GM23248 (cell line): Measurements from ENCODE around the gene ESPN. TPM values are rescaled to one million over a fixed set of nuclear protein-coding genes. Genes with fewer than 3 reads are reported as not detected.
"Not testable (repeated sequence)": the region's sequence is repeated elsewhere in the genome, so short reads cannot be mapped to it uniquely, and the experiment has no call there.

ENCODE experiments used
- DNase-seq: peaks from one replicate; pipeline ENCODE4 v3.0.0-alpha.2; 2015
- H2AFZ ChIP-seq: fragments of 200-600 bp; sonication (generic); 2 replicates; pipeline ENCODE4 v1.6.1; 2016; ENCODE audit warnings: antibody characterized with exemption
- H3F3A ChIP-seq: fragments of 200-600 bp; sonication (generic); 2 replicates; pipeline ENCODE4 v1.6.1; 2016; ENCODE audit warnings: mild to moderate bottlenecking, antibody characterized with exemption, mixed run types; ENCODE audit not compliant: insufficient read depth
- H3K27ac ChIP-seq: fragments of 200-600 bp; sonication (generic); 2 replicates; pipeline ENCODE4 v1.5.1; 2016; ENCODE audit warnings: mild to moderate bottlenecking
- H3K27me3 ChIP-seq: fragments of 200-600 bp; sonication (generic); replicated peaks from 2 replicates; pipeline ENCODE4 v1.6.1; 2016; ENCODE audit warnings: mild to moderate bottlenecking; ENCODE audit not compliant: insufficient read depth
- H3K36me3 ChIP-seq: fragments of 200-600 bp; sonication (generic); 2 replicates; pipeline ENCODE4 v1.6.1; 2016; ENCODE audit warnings: low read depth, mild to moderate bottlenecking
- H3K4me1 ChIP-seq: fragments of 200-600 bp; sonication (generic); 2 replicates; pipeline ENCODE4 v1.6.1; 2016; ENCODE audit warnings: mild to moderate bottlenecking; ENCODE audit not compliant: insufficient read depth
- H3K4me2 ChIP-seq: fragments of 200-600 bp; sonication (generic); one replicate; pipeline ENCODE4 v1.6.1; 2016; ENCODE audit warnings: mild to moderate bottlenecking; ENCODE audit not compliant: unreplicated experiment
- H3K4me3 ChIP-seq: fragments of 200-600 bp; sonication (generic); 2 replicates; pipeline ENCODE4 v1.5.1; 2016; ENCODE audit warnings: mild to moderate bottlenecking
- H3K79me2 ChIP-seq: fragments of 200-600 bp; sonication (generic); 2 replicates; pipeline ENCODE4 v1.6.1; 2016; ENCODE audit warnings: mild to moderate bottlenecking; ENCODE audit not compliant: insufficient read depth
- H3K9ac ChIP-seq: fragments of 200-600 bp; sonication (generic); 2 replicates; pipeline ENCODE4 v1.6.1; 2016; ENCODE audit warnings: mild to moderate bottlenecking
- H3K9me2 ChIP-seq: fragments of 200-600 bp; sonication (generic); 2 replicates; pipeline ENCODE4 v1.6.1; 2016; ENCODE audit warnings: mixed run types, mild to moderate bottlenecking, moderate library complexity; ENCODE audit not compliant: insufficient read depth
- H3K9me3 ChIP-seq: fragments of 200-600 bp; sonication (generic); one replicate; pipeline ENCODE4 v1.6.1; 2017; ENCODE audit warnings: low read depth
- H4K20me1 ChIP-seq: fragments of 200-600 bp; sonication (generic); 2 replicates; pipeline ENCODE4 v1.6.0; 2016; ENCODE audit not compliant: insufficient read depth
- EZH2 ChIP-seq: fragments of 200-600 bp; sonication (generic); IDR thresholded peaks from 2 replicates; pipeline ENCODE4 v1.6.1; 2018; ENCODE audit warnings: antibody characterized with exemption, mild to moderate bottlenecking; ENCODE audit not compliant: insufficient read depth, poor library complexity, severe bottlenecking
- EZH2phosphoT487 ChIP-seq: fragments of 200-600 bp; sonication (generic); IDR thresholded peaks from 2 replicates; pipeline ENCODE4 v1.6.1; 2018; ENCODE audit warnings: antibody characterized with exemption, moderate library complexity, mild to moderate bottlenecking, low read depth; ENCODE audit not compliant: insufficient read depth
- WGBS, 2 experiments: methylation state at CpG; one replicate each; pipeline ENCODE4 v1.1.6; 2015 to 2017; ENCODE audit warnings: low lambda C conversion rate in 2 of 2, low coverage in 1 of 2; ENCODE audit errors: missing lambda C conversion rate in 2 of 2; 5-methylcytosine and 5-hydroxymethylcytosine counted together
- in situ Hi-C: fragments of 300-500 bp; cut with MboI; formaldehyde crosslinking; loops from 2 replicates; pipeline ENCODE4 v1.15.0; 2020
- polyA plus RNA-seq: library from polyadenylated mRNA; unstranded; fragments of >200 nt; fragmentation: Nextera tagmentation; extraction: Ambion mirVana; gene quantifications from 2 replicates; pipeline ENCODE4 v1.2.1, GENCODE V29; 2016
- total RNA-seq: library from RNA; depleted of rRNA; stranded (reverse); fragments of >200 nt; shearing (Covaris generic); gene quantifications from 2 replicates; pipeline ENCODE4 v1.2.3, GENCODE V29; 2014

ESPN gene
- total and polyA plus RNA-seq, 2 experiments from 2014 or later, result not detected

- H3K9me2 ChIP-seq, result no peaks in the 10 kb centered on the region
- H3K27ac ChIP-seq, result no peak overlapping the region
- peak overlapping the region; percentile 70 for H3K4me2 ChIP-seq
- H3K27me3 ChIP-seq, result no peaks in the 10 kb centered on the region
- no peaks in the 10 kb centered on the region for H3F3A ChIP-seq
- H3K9ac ChIP-seq, result peak overlapping the region; percentile 90
- H4K20me1 ChIP-seq, result no peaks in the 10 kb centered on the region
- H2AFZ ChIP-seq, result peak overlapping the region; percentile 51
- peaks cover 31% of the 10 kb centered on the region for H3K79me2 ChIP-seq
- H3K4me3 ChIP-seq, result peak overlapping the region; percentile 73
- WGBS, 2 experiments, result 49 to 52% methylated on average over 16 of the region's 16 CpGs
- no peak for TF ChIP-seq EZH2phosphoT487
- TF ChIP-seq EZH2, result no peak
- DNase-seq, result peak; percentile 40
- no peaks in the 10 kb centered on the region for H3K9me3 ChIP-seq
- in situ Hi-C loops, result no loop called here
- peaks cover 4% of the 10 kb centered on the region; the same call in 1 of the 2 replicates for H3K4me1 ChIP-seq
- H3K36me3 ChIP-seq, result no peaks in the 10 kb centered on the region
Observed at GRCh38 chr1:6391951-6392808, 32.4 kb upstream of the ESPN start.

- H2AFZ ChIP-seq, result peak overlapping the region; percentile 51
Observed at GRCh38 chr1:6392809-6393399, 31.7 kb upstream of the ESPN start.

GRCh38 chr1:6393400-6394187, 31.0 kb upstream of the ESPN start, which contains the start of gene ACOT7:
ACOT7 (minus strand) TSS chr1:6393767; CDS start chr1:6393399, 368 bp downstream.
- in situ Hi-C loops, result no loop called here
- peak; percentile 97 for DNase-seq
- Histone ChIP-seq H3K27me3 (no peaks in the 10 kb centered on the region), H3K4me3 (peak within 1 kb of the TSS; percentile 73), H4K20me1 (no peaks in the 10 kb centered on the region), H3K79me2 (peaks cover 31% of the 10 kb centered on the region), H3K9me3 (no peaks in the 10 kb centered on the region), H3K4me2 (peak within 1 kb of the TSS; percentile 70), H3F3A (no peaks in the 10 kb centered on the region), H3K9me2 (no peaks in the 10 kb centered on the region), H3K9ac (peak within 1 kb of the TSS; percentile 90), H2AFZ (peak within 1 kb of the TSS; percentile 75), H3K36me3 (no peaks in the 10 kb centered on the region), H3K27ac (peak within 1 kb of the TSS; percentile 91), H3K4me1 (peaks cover 4% of the 10 kb centered on the region; the same call in 1 of the 2 replicates)
- 0 to 1% methylated on average over 53 to 70 of the region's 87 CpGs for WGBS, 2 experiments
- TF ChIP-seq EZH2phosphoT487 (no peak), EZH2 (no peak)

More at GRCh38 chr1:6392809-6393399, 31.7 kb upstream of the ESPN start:
- 2% methylated on average over 47 to 59 of the region's 83 CpGs for WGBS, 2 experiments
- H3K27ac ChIP-seq, result peak overlapping the region; percentile 91
- in situ Hi-C loops, result no loop called here
- H3K27me3 ChIP-seq, result no peaks in the 10 kb centered on the region
- no peaks in the 10 kb centered on the region for H3F3A ChIP-seq
- no peaks in the 10 kb centered on the region for H4K20me1 ChIP-seq
- peak overlapping the region; percentile 73 for H3K4me3 ChIP-seq
- H3K9me2 ChIP-seq, result no peaks in the 10 kb centered on the region
- H3K9ac ChIP-seq, result peak overlapping the region; percentile 90
- no peaks in the 10 kb centered on the region for H3K36me3 ChIP-seq
- peaks cover 4% of the 10 kb centered on the region; the same call in 1 of the 2 replicates for H3K4me1 ChIP-seq
- no peaks in the 10 kb centered on the region for H3K9me3 ChIP-seq
- peaks cover 31% of the 10 kb centered on the region for H3K79me2 ChIP-seq
- peak; percentile 69 for DNase-seq
- TF ChIP-seq EZH2phosphoT487, result no peak
- TF ChIP-seq EZH2, result no peak
- peak overlapping the region; percentile 70 for H3K4me2 ChIP-seq

DNA sequence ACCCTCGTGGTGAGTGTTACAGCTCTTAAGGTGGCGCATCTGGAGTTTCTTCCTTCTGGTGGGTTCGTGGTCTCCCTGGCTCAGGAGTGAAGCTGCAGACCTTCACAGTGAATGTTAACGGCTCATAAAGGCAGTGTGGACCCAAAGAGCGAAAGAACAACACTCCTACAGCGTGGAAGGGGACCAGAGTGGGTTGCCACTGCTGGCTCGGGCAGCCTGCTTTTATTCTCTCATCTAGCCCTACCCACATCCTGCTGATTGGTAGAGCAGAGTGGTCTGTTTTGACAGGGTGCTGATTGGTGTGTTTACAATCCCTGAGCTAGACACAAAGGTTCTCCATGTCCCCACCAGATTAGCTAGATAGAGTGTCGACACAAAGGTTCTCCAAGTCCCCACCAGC, 29.4 kb upstream of the ESPN start:
- DNase-seq, H3K27me3 ChIP-seq, H3K4me1 ChIP-seq, H3K9ac ChIP-seq, H3K9me3 ChIP-seq, H3K27ac ChIP-seq, H3K9me2 ChIP-seq, H3F3A ChIP-seq, H2AFZ ChIP-seq, H3K36me3 ChIP-seq, in situ Hi-C loops, H4K20me1 ChIP-seq, H3K4me2 ChIP-seq, H3K4me3 ChIP-seq: not testable (repeated sequence)
- 90 to 92% methylated on average over 8 of the region's 8 CpGs for WGBS, 2 experiments
- H3K79me2 ChIP-seq, result peaks cover 20% of the 10 kb centered on the region

DNA sequence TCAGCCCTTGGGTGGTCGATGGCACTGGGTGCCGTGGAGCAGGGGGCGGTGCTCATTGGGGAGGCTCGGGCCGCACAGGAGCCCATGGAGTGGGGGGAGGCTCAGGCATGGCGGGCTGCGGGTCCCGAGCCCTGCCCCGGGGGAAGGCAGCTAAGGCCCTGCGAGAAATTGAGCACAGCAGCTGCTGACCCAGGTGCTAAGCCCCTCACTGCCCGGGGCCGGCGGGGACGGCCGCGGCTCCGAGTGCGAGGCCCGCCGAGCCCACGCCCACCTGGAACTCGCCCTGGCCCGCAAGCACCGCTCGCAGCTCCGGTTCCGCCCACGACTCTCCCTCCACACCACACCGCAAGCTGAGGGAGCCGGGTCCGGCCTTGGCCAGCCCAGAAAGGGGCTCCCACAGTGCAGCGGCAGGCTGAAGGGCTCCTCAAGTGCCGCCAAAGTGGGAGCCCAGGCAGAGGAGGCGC, 28.8 kb upstream of the ESPN start:
- in situ Hi-C loops, result not testable (repeated sequence)

More for the DNA sequence above, 28.8 kb upstream of the ESPN start:
- not testable (repeated sequence) for H3K4me2 ChIP-seq, H3K9me3 ChIP-seq, H3F3A ChIP-seq, H2AFZ ChIP-seq, H4K20me1 ChIP-seq, DNase-seq, H3K4me1 ChIP-seq, H3K9me2 ChIP-seq, H3K4me3 ChIP-seq, H3K36me3 ChIP-seq, H3K27ac ChIP-seq, H3K9ac ChIP-seq, H3K27me3 ChIP-seq
- H3K79me2 ChIP-seq, result peaks cover 14% of the 10 kb centered on the region
- 86 to 97% methylated on average over 19 to 31 of the region's 34 CpGs for WGBS, 2 experiments
